GM19351 (cell line): Measurements from ENCODE around the gene KCNN1.
"Not testable (repeated sequence)": the region's sequence is repeated elsewhere in the genome, so short reads cannot be mapped to it uniquely, and the experiment has no call there.

Experiments used
- ATAC-seq: cut with Tn5 transposase; IDR thresholded peaks from one replicate; pipeline ENCODE4 v1.9.1; 2021; ENCODE audit warnings: mild to moderate bottlenecking, moderate library complexity; ENCODE audit not compliant: unreplicated experiment

Gene KCNN1

DNA sequence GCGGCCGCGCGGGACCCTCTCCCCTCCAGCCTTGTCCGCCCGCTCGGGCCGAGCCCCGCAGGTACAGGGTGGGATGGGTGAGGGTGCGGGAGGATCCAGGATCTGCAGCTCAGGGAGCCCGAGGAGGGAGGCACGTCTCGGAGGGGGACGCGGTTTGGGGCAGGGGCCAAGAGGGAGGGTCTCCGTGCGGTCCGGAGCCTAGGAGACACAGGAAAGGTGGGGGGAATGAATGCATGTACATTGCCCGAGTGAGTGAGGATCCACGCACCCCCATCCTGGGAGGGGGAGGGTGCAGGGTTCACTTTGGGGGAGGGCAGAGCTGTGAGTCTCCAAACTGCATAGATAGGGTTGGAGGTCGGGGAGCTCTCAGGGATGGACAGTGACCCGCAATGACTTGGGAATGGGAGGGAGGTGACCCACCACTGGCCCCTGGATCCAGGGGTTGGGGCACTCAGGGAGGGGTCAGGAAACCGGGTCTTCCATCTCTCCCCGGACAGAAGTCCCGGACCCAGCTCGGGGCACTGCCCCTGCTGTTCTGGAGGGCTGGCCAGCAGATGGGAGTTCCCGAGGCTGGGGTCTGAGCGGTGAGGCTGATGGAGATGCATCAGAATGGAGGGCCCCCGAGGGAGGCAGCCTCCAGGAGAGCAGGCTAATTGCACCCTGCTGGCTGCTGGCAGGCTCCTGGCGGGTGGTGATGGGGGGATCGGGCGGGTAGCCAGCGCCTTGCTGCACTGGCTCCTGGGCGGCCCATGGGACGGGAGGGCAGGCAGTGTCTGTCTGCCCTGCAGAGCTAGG lies 547 bp downstream of the KCNN1 start:
- ATAC-seq: no peak

GRCh38 chr19:17968362-17968761 lies 1.5 kb downstream of the KCNN1 start:
- ATAC-seq: no peak

- no peak for ATAC-seq
Measured at GRCh38 chr19:17969096-17969792, 2.3 kb downstream of the KCNN1 start.

GRCh38 chr19:17972230-17972629 lies 5.3 kb downstream of the KCNN1 start:
- no peak for ATAC-seq

GRCh38 chr19:17973759-17974158 lies 6.9 kb downstream of the KCNN1 start:
- no peak for ATAC-seq

DNA sequence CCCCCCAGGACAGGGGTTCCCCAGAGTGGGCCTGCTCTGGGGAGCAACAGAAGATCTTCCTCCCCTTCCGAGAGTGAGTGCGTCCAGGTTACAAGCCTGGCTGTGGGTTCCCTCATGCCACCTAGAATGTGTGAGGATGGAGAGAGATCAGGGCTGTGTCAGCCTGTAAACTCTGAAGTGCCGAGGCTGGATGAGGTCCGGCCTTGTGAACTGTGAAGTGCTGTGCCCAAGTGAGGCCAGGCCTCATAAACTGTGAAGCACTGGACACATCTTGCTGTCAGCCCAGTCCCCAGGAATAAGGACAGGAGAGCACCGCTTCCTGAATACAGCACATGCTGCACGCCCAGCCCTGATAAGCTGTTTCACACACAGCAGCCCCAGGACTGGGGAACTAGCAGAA lies 7.6 kb downstream of the KCNN1 start:
- no peak for ATAC-seq

DNA sequence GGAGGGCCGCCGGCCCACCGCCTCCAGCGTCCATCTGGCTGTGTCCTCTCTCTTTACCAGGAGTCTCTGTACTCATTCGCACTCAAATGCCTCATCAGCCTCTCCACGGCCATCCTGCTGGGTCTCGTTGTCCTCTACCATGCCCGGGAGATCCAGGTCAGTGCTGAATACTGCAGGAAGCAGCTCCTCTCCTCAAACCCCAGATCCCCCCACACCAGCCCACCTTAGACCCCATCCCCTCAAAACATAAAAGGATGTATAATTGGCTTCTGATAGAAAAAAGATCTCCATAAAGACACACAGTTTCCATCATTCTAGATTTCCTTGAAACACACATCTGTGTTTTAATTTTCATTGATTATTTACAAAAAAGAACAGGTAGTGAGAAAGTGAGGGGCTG lies 8.1 kb downstream of the KCNN1 start:
- ATAC-seq: no peak

DNA sequence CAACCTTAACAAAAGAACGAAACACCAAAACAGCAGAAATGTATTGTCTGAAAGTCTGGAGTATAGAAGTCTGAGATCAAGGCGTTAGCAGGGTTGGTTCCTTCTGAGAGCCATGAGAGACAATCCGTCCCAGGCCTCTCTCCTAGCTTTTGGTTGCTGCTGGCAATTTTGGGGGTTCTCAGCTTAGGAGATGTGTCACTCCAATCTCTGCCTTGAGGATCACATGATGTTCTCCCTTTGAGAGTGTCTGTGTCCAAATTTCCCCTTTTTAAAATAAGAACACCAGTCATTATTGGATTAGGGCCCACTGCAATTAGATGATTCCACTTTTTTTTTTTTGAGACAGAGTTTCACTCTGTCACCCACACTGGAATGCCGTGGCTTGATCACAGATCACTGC lies 10.1 kb downstream of the KCNN1 start:
- ATAC-seq: no peak

GRCh38 chr19:17977488-17977887 lies 10.6 kb downstream of the KCNN1 start:
- no peak for ATAC-seq

GRCh38 chr19:17981611-17982010 lies 14.7 kb downstream of the KCNN1 start:
- no peak for ATAC-seq

- ATAC-seq: no peak
Measured at GRCh38 chr19:17982430-17982829, 15.5 kb downstream of the KCNN1 start.

DNA sequence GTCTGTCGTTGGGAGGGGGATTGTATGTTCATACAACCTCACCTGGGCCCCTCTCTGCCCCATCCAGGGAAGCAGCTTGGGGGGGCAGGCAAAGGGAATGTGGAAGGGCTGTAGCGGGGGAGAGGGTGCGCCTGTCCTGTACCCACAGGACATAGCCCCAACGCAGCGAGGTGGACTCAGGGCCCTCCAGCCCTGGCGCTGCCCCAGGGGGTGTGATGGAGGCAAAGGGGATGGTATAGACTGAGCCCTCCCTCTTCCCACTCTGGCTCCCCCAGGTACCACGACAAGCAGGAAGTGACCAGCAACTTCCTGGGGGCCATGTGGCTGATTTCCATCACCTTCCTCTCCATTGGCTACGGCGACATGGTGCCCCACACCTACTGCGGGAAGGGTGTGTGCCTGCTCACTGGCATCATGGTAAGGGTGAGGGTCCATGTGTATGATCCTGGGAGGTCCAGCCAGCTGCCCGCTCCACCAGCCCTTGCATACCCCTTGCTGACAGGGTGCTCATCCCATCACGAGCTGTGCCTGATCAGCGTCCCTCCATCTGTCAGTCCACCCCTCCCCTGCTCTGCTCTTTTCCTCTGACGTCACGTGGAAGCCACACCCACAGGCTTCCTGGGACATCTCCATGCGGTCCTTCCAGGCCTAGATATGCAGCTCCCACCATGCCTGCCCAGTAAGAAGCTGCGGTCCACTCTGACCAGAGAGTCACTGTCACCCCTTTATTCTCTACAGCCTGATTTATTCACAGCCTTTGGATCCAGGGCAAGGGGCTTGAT lies 18.3 kb downstream of the KCNN1 start:
- ATAC-seq: no peak

DNA sequence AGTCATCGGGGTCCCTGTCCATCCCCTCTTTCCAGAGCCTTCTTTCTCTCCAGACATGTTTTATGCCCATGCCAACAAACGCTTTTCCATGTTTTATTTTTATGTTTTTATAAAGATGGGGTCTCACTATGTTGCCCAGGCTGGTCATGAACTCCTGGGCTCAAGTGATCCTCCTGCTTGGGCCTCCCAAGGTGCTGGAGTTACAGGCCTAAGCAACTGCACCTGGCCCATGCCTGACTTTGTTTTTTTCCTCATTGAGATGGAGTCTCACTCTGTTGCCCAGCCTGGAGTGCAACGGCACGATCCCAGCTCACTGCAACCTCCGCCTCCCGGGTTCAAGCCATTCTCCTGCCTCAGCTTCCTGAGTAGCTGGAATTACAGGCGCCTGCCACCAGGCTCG lies 19.7 kb downstream of the KCNN1 start:
- not testable (repeated sequence) for ATAC-seq

- ATAC-seq: no peak
Measured at GRCh38 chr19:17988161-17988560, 21.3 kb downstream of the KCNN1 start.

DNA sequence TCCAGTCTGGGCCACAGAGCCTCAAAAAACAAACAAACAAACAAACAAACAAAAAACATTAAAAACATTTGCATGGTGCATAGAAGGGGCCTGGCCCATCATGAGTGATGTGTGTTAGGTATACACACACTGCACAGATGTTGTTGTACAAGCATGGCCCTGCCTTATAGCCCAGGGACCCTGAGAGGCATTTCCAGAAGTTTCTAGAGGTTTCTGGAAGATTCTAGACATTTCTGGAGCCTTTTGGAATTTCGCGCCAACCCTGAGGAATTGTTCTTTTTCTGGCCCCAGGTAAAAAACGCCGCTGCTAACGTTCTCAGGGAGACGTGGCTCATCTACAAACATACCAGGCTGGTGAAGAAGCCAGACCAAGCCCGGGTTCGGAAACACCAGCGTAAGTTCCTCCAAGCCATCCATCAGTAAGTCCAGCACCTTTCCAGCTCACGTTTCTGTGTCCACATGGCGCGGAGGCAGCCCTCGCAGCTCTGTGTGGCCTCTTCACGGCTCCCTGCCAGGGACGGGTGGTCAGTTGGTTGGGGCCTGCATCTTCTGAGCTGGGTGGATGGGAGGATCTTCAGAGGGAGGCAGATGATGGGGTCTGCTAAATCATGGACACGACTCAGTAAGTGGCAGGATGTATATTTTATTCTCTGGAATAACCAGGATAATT lies 22.7 kb downstream of the KCNN1 start:
- no peak for ATAC-seq

GRCh38 chr19:17993076-17993813 lies 26.3 kb downstream of the KCNN1 start:
- no peak for ATAC-seq

- no peak for ATAC-seq
Measured at GRCh38 chr19:17996826-17997316, 30.0 kb downstream of the KCNN1 start.

- ATAC-seq: no peak
Measured at GRCh38 chr19:17997969-17998826, 31.3 kb downstream of the KCNN1 start.

DNA sequence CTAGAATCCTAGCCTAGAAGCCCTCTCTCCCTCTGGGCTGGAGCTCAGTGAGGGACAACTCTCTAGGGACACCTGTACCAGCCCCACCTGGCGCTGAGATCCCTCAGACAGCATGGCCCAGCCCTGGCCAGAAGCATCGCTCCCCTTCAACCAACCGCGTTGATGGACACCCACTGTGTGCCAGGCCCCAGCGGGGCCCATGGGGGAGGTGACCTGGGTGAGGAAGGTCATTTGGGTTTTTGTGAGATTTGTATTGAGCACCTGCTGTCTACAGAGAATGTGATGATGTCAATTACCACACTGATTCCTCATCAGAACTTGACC lies 31.9 kb downstream of the KCNN1 start:
- ATAC-seq: no peak
